Fibroblast of skin of right quadriceps (primary cell): ENCODE results near the gene SURF6.
"Not testable (repeated sequence)": the region's sequence is repeated elsewhere in the genome, so short reads cannot be mapped to it uniquely, and the experiment has no call there.

Source experiments
- DNase-seq: peaks from one replicate; pipeline ENCODE4 v3.0.0-alpha.2; 2013

Gene SURF6

GRCh38 chr9:133347515-133347984 is 11.6 kb upstream of the SURF6 start:
- DNase-seq, result peak; percentile 24

GRCh38 chr9:133346021-133346785 is 10.2 kb upstream of the SURF6 start:
- no peak for DNase-seq

GRCh38 chr9:133345596-133345995 is 9.6 kb upstream of the SURF6 start:
- DNase-seq, result no peak

DNA sequence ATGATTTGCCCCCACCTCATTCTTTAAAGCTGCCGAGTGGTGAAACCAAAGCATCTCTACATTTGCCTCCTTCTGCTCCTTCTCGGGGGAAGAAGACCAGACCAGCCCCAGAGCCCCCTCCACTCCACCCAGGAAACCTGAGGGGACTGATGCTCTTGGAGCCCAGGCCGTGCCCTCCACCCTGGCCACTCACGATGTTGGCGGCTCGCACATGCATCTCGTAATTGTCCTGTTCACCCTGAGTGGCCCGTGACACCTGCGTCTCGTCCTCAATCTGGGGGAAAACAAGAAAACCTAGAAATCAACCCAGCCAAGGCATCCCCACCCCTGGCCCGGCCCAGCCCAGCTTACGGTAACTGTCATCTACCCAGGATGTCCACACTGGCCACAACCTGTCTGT is 9.0 kb upstream of the SURF6 start:
- no peak for DNase-seq

DNA sequence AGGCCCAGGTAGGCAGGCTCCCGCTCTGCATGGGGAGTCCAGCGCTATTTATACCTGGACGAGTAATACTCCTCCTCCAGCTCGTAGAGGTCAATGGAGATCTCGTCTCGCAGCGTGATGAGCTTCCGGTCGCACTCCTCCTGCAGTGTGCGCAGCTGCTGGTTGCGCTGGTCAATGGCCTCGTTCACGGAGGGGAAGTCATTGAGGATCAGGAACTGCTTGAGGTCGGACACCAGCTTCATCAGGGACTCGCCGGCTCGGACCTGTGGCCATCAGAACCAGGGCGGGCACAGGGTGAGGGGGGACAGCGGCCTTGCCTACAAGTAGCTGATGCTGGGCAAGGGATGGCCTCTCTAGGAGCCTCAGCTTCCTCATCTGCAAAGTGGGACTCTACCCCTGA is 8.1 kb upstream of the SURF6 start:
- DNase-seq, result no peak

- no peak for DNase-seq
These were observed 6.6 kb upstream of the SURF6 start for GRCh38 chr9:133342570-133342969.

DNA sequence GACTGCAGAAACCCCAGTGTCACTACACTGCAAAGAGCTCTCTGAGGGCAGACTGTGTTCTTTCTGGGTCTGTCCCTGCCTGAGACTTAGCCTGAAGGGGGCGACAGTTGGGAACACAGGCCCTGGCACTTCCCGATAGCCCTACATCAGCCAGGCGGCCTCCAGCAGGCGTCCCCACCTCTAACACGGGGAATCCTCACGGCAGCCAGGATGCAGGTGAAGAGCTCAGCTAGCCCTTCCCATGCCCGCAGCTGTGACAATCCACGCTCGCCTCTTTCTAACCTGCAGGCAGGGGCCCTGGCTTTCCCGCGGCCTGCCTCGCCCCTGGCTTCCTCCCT is 6.0 kb upstream of the SURF6 start:
- no peak for DNase-seq

GRCh38 chr9:133341369-133342068 is 5.5 kb upstream of the SURF6 start:
- no peak for DNase-seq

DNA sequence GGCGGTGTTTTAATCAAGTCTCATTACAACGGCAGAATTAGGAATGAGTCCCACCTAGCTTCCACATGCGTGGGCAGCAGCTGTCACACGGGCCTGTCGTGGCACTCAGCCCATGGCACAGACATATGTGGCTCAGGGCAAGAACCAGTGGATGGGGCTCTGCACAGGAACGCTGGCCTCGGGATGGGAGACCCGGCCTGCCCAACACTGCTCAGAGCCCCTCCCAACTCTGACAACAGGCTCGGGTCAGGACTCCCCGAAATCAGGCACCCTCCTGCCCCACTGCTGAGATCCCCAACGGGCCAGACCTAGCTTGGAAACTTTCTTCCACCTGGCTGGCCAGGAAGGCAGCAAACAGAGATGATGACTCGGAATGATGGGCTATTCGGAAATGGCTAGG is 4.9 kb upstream of the SURF6 start:
- DNase-seq, result no peak

GRCh38 chr9:133340256-133340655 is 4.3 kb upstream of the SURF6 start:
- DNase-seq, result no peak

DNA sequence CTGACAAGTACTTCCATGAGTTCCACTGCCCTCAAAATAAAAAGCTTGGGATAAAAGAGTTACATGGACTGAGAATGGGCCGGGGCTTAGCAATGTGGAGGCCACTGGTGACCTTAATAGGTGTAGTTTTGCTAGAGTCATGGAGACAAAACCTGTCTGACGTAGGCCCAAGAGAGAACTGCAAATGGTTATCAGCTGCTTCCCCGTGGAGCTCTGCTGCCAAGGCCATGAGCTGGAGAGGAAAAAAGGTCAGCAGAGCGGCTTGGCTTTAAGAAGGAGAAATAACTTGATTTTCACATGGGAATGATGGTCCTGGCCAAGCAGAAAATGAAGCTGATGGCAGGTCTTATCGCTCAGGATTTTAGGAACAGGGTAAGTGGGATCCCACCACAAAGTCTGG is 3.7 kb upstream of the SURF6 start:
- no peak for DNase-seq

DNA sequence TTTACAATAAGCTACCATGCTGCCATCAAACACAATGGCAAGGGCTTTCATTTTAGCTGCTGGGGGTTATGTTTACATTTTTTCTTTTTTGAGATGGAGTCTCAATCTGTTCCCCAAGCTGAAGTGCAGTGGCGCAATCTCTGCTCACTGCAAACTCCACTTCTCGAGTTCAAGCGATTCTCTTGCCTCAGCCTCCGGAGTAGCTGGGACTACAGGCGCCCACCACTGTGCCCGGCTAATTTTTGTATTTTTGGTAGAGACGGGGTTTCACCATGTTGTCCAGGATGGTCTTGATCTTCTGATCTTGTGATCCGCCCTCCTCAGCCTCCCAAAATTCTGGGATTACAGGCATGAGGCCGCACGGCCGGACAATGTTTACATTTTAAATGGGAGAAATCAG is 1.1 kb downstream of the SURF6 start:
- DNase-seq, result not testable (repeated sequence)

GRCh38 chr9:133334161-133334560 is 1.8 kb downstream of the SURF6 start:
- DNase-seq, result no peak

DNA sequence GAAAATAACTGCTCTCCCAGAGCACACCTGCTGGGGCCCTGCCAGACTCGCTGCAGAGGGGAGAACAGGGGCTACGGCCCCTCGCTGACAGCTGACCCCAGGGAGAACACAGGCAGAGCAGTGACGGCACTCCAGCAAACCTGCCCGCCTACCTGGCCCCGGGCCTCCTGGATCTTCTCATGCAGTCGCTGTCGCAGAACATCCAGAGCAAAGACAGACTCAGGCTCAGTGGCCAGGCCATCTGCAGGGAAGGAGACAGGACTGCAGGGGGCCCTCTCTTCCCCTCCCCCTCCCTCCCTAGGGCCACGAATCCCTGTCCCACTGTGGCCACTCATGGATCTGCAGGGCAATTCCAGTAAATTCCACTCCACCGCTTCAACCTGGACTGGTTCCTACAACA is 2.4 kb downstream of the SURF6 start:
- DNase-seq, result no peak

DNA sequence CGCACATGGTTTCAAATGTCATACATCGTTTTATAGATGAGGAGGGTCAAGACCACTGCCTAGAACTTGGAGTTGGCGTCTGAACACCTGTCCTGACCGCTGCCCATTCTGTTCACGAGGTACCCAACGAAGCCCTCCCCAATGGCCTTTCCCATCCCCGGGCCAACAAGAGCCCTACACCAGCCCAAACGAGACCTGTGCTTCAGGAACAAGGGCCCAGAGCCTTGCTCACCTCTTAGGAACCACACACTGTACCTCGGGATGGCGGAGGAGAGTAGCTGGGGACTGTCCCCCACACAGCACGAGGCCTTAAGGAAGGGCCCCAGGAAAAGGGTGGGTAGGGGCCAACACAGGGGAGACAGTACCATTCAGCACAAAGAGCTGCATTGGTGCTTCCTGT is 3.0 kb downstream of the SURF6 start:
- DNase-seq, result no peak

DNA sequence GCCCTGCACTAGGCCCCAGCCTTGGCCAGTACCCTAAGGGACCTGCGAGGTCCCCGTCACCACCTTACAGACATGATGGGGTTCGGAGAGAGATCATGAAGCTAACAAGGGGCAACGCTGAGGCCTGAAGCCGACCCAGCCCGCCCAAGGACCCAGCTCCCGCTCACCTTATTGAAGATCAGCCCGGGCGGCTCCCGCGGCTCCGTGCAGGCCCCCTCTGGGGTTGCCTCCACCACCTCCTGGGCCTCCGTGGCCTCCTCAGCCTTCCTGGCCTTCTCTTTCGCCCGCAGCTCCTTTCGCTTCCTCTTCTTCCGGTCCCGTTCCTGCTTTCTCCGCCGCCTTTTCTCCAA is 3.6 kb downstream of the SURF6 start:
- DNase-seq, result no peak

GRCh38 chr9:133331641-133332380 is 4.2 kb downstream of the SURF6 start:
- DNase-seq, result no peak

GRCh38 chr9:133331221-133331620 is 4.8 kb downstream of the SURF6 start:
- DNase-seq, result no peak

- not testable (repeated sequence) for DNase-seq
These were observed 6.5 kb downstream of the SURF6 start for GRCh38 chr9:133329306-133330156.

- DNase-seq, result no peak
These were observed 8.0 kb downstream of the SURF6 start for GRCh38 chr9:133327834-133328484.

GRCh38 chr9:133327021-133327420 is 9.0 kb downstream of the SURF6 start:
- DNase-seq, result not testable (repeated sequence)

DNA sequence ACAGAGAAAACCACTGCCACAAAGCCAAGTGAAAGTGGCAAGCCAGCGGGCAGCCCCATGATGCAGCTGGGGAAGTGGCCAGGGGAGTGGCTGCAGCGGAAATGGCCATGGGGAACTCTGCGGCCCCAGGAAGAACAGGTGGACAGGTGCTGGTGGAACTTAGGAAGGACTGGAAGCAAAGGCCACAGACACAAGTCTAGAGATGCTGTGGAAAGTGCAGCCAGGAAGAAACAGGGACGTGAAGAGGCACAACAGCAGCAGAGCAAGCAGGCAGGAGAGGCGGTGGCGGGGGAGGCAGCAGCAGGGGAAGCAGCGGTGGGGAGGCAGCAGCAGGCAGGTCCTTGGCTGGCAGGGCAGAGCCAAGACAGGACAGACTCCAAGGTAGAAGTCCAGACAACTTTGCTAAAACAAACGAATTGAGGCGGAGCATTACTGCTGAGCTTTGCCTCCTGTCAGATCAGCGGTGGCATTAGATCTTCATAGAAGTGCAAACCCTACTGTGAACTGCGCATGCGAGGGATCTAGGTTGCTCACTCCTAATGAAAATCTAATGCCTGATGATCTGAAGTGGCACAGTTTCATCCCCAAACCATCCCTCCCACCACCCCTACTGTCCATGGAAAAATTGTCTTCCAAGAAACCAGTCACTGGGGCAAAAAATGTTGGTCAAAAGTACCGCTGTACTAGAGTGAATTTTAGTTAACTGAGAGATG is 11.8 kb downstream of the SURF6 start:
- no peak for DNase-seq
